Measurements from ENCODE around the gene COA8.

COA8 gene

GRCh38 chr14:103549361-103550311 lies 13.1 kb upstream of the COA8 start:
- no peak for DNase-seq (ENCODE audit: low read depth)

GRCh38 chr14:103550451-103551337 lies 12.1 kb upstream of the COA8 start:
- DNase-seq (ENCODE audit: low read depth), result no peak

GRCh38 chr14:103551338-103551762 lies 11.4 kb upstream of the COA8 start:
- DNase-seq (ENCODE audit: low read depth), result no peak

- DNase-seq (ENCODE audit: low read depth), result no peak
These were observed 10.5 kb upstream of the COA8 start for GRCh38 chr14:103552011-103552845.

GRCh38 chr14:103552846-103553210 lies 9.9 kb upstream of the COA8 start:
- no peak for DNase-seq (ENCODE audit: low read depth)

GRCh38 chr14:103555559-103556337 lies 7.0 kb upstream of the COA8 start:
- DNase-seq (ENCODE audit: low read depth), result no peak

- DNase-seq (ENCODE audit: low read depth), result no peak
These were observed 5.6 kb upstream of the COA8 start for GRCh38 chr14:103556946-103557758.

GRCh38 chr14:103558071-103558882 lies 4.5 kb upstream of the COA8 start:
- no peak for DNase-seq (ENCODE audit: low read depth)

GRCh38 chr14:103559766-103560165 lies 3.0 kb upstream of the COA8 start:
- no peak for DNase-seq (ENCODE audit: low read depth)

GRCh38 chr14:103560691-103561090 lies 2.1 kb upstream of the COA8 start:
- DNase-seq (ENCODE audit: low read depth), result no peak

- DNase-seq (ENCODE audit: low read depth), result no peak
These were observed 1.2 kb upstream of the COA8 start for GRCh38 chr14:103561381-103562178.

- DNase-seq (ENCODE audit: low read depth), result no peak
These were observed 656 bp upstream of the COA8 start for GRCh38 chr14:103562179-103562428.

GRCh38 chr14:103563226-103563620 lies 463 bp downstream of the COA8 start:
- DNase-seq (ENCODE audit: low read depth), result peak; percentile 18

GRCh38 chr14:103563844-103564505 lies 1.2 kb downstream of the COA8 start:
- DNase-seq (ENCODE audit: low read depth), result no peak

GRCh38 chr14:103568952-103569351 lies 6.2 kb downstream of the COA8 start:
- DNase-seq (ENCODE audit: low read depth), result no peak

GRCh38 chr14:103569408-103569807 lies 6.6 kb downstream of the COA8 start:
- no peak for DNase-seq (ENCODE audit: low read depth)

GRCh38 chr14:103574104-103574503 lies 11.3 kb downstream of the COA8 start:
- DNase-seq (ENCODE audit: low read depth), result no peak

- DNase-seq (ENCODE audit: low read depth), result no peak
These were observed 12.0 kb downstream of the COA8 start for GRCh38 chr14:103574707-103575285.

All from activated T-helper 9 cell treated with anti-CD3 and anti-CD28 coated beads, Interleukin-2, amount 50 U/mL, for 16 hours (primary cell).